WTC11 (cell line): Measurements from ENCODE around the gene FAM209B. TPM values are rescaled to one million over a fixed set of nuclear protein-coding genes. Genes with fewer than 3 reads are reported as not detected.

Source experiments
- ATAC-seq: fragments of 200-7000 bp; cut with Tn5 transposase; 2 replicates; pipeline ENCODE4 v1.10.0; 2021; ENCODE audit warnings: mild to moderate bottlenecking, moderate library complexity
- CTCF ChIA-PET: fragments of 300-600 bp; sonication (Branson Sonifier 250); formaldehyde crosslinking; loops from one replicate; lab custom pipeline; 2021; ENCODE audit warnings: antibody characterized with exemption; lab: Charles Lee
- POLR2A ChIA-PET: fragments of 350-600 bp; sonication (Branson Sonifier 250); formaldehyde crosslinking; loops from one replicate; lab custom pipeline; 2021; ENCODE audit warnings: antibody characterized with exemption; lab: Charles Lee
- DNase-seq: peaks from one replicate; pipeline ENCODE4 v3.0.0; 2021; ENCODE audit warnings: low spot score
- H3K27ac Mint-ChIP-seq: 2 replicates; pipeline ENCODE4 v1.8.0; 2021; ENCODE audit warnings: mixed read lengths
- H3K27me3 Mint-ChIP-seq: 2 replicates; pipeline ENCODE4 v1.8.0; 2021; ENCODE audit warnings: low read depth, mild to moderate bottlenecking, moderate library complexity, mixed read lengths
- H3K36me3 Mint-ChIP-seq: 2 replicates; pipeline ENCODE4 v1.8.0; 2021; ENCODE audit warnings: mixed read lengths
- H3K4me1 Mint-ChIP-seq: 2 replicates; pipeline ENCODE4 v1.8.0; 2022; ENCODE audit warnings: mixed read lengths
- H3K4me3 Mint-ChIP-seq: 2 replicates; pipeline ENCODE4 v1.8.0; 2021; ENCODE audit warnings: mild to moderate bottlenecking, moderate library complexity, mixed read lengths
- H3K9me3 Mint-ChIP-seq: 2 replicates; pipeline ENCODE4 v1.8.0; 2021; ENCODE audit warnings: mixed read lengths
- CBFB ChIP-seq: sonication (generic); formaldehyde crosslinking; IDR thresholded peaks from 2 replicates; pipeline ENCODE4 v1.8.1; 2022; ENCODE audit warnings: mild to moderate bottlenecking, low read depth, missing genetic modification reagents
- NR1H2 ChIP-seq: sonication (generic); formaldehyde crosslinking; IDR thresholded peaks from 2 replicates; pipeline ENCODE4 v1.9.0; 2021; ENCODE audit warnings: mild to moderate bottlenecking, moderate library complexity, missing genetic modification reagents
- SMAD3 ChIP-seq: sonication (generic); formaldehyde crosslinking; IDR thresholded peaks from 2 replicates; pipeline ENCODE4 v1.8.0; 2022; ENCODE audit warnings: missing genetic modification reagents, mild to moderate bottlenecking, borderline replicate concordance
- SMAD4 ChIP-seq: sonication (generic); formaldehyde crosslinking; IDR thresholded peaks from 2 replicates; pipeline ENCODE4 v1.8.0; 2022; ENCODE audit warnings: mild to moderate bottlenecking, missing genetic modification reagents
- SOX15 ChIP-seq: fragments of 250-450 bp; sonication (Bioruptor Pico); IDR thresholded peaks from 2 replicates; pipeline ENCODE4 v1.9.0; 2021; ENCODE audit warnings: mild to moderate bottlenecking
- TEAD1 ChIP-seq: sonication (generic); formaldehyde crosslinking; IDR thresholded peaks from 2 replicates; pipeline ENCODE4 v1.8.0; 2022; ENCODE audit warnings: mild to moderate bottlenecking, missing genetic modification reagents
- TEAD4 ChIP-seq: sonication (generic); formaldehyde crosslinking; IDR thresholded peaks from 2 replicates; pipeline ENCODE4 v1.8.0; 2022; ENCODE audit warnings: mild to moderate bottlenecking, missing genetic modification reagents
- TP53 ChIP-seq: sonication (generic); formaldehyde crosslinking; IDR thresholded peaks from 2 replicates; pipeline ENCODE4 v1.8.1; 2023; ENCODE audit warnings: mild to moderate bottlenecking, missing genetic modification reagents
- ZNF317 ChIP-seq: sonication (generic); formaldehyde crosslinking; IDR thresholded peaks from 2 replicates; pipeline ENCODE4 v1.8.1; 2023; ENCODE audit warnings: low read depth, mild to moderate bottlenecking, moderate library complexity, missing genetic modification reagents, borderline replicate concordance
- ZNF671 ChIP-seq: fragments of 250-450 bp; sonication (Bioruptor Pico); IDR thresholded peaks from 2 replicates; pipeline ENCODE4 v1.8.0; 2021; ENCODE audit warnings: mild to moderate bottlenecking
- total RNA-seq: library from RNA; stranded (reverse); gene quantifications from 3 replicates; pipeline ENCODE4 v1.2.3, GENCODE V29; 2021
- TF ChIP-seq, protein P1 (sequence below): sonication (generic); formaldehyde crosslinking; IDR thresholded peaks from 2 replicates; pipeline ENCODE4 v1.8.1; 2023; ENCODE audit warnings: mild to moderate bottlenecking, missing genetic modification reagents, borderline replicate concordance
- TF ChIP-seq, protein P2 (sequence below): sonication (generic); formaldehyde crosslinking; IDR thresholded peaks from 2 replicates; pipeline ENCODE4 v1.8.1; 2023; ENCODE audit warnings: mild to moderate bottlenecking, missing genetic modification reagents
- TF ChIP-seq, protein P3 (sequence below): sonication (generic); formaldehyde crosslinking; IDR thresholded peaks from 2 replicates; pipeline ENCODE4 v1.8.1; 2022; ENCODE audit warnings: low read depth, mild to moderate bottlenecking, moderate library complexity, missing genetic modification reagents, borderline replicate concordance
- TF ChIP-seq, protein P4 (sequence below): sonication (generic); formaldehyde crosslinking; IDR thresholded peaks from 2 replicates; pipeline ENCODE4 v1.8.0; 2022; ENCODE audit warnings: mild to moderate bottlenecking, missing genetic modification reagents
- TF ChIP-seq, protein P5 (sequence below): sonication (generic); formaldehyde crosslinking; IDR thresholded peaks from 2 replicates; pipeline ENCODE4 v1.8.0; 2022; ENCODE audit warnings: mild to moderate bottlenecking, missing genetic modification reagents
- TF ChIP-seq, protein P6 (sequence below): fragments of 250-450 bp; sonication (Bioruptor Pico); conservative IDR thresholded peaks from 2 replicates; pipeline ENCODE4 v1.9.0; 2021; ENCODE audit warnings: mild to moderate bottlenecking

FAM209B gene
- total RNA-seq, 1 experiment from 2014 or later: 0.68 TPM

DNA sequence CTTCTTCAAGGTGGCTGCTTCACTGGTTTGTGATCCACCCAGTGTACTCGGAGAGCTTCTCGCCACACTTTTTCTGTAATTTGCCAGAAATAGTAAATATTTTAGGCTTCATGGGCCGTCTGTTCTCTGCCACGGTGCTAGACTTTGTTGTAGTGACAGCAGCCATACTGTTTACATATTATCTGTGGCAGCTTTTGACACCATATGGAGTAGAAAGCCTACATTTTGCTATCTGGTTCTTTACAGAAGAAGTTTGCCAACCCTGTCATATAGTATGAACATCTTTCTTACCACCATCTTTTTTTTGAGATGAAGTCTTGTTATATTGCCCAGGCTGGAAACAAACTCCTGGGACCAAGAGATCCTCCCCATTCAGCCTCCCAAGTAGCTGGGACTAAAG lies 32.5 kb downstream of the FAM209B start:
- no peak overlapping the region for H3K4me3 Mint-ChIP-seq
- H3K27me3 Mint-ChIP-seq: no peaks in the 10 kb centered on the region; the same call in 1 of the 2 replicates
- no peak overlapping the region for H3K27ac Mint-ChIP-seq
- ChIA-PET POLR2A (interaction anchor here (0.6 to 0.7 kb wide), 2 partner anchors 18 to 380 kb away, joined by 3 to 4 read pairs; no protein-coding TSS in a partner anchor), CTCF (interaction anchor here (2.8 kb wide), 1 partner anchor 15 kb away, joined by 12 read pairs; no protein-coding TSS in a partner anchor)
- ATAC-seq (no peak), DNase-seq (no peak)
- peaks cover 3% of the 10 kb centered on the region; the same call in 1 of the 2 replicates for H3K9me3 Mint-ChIP-seq
- TF ChIP-seq, protein P1, sequence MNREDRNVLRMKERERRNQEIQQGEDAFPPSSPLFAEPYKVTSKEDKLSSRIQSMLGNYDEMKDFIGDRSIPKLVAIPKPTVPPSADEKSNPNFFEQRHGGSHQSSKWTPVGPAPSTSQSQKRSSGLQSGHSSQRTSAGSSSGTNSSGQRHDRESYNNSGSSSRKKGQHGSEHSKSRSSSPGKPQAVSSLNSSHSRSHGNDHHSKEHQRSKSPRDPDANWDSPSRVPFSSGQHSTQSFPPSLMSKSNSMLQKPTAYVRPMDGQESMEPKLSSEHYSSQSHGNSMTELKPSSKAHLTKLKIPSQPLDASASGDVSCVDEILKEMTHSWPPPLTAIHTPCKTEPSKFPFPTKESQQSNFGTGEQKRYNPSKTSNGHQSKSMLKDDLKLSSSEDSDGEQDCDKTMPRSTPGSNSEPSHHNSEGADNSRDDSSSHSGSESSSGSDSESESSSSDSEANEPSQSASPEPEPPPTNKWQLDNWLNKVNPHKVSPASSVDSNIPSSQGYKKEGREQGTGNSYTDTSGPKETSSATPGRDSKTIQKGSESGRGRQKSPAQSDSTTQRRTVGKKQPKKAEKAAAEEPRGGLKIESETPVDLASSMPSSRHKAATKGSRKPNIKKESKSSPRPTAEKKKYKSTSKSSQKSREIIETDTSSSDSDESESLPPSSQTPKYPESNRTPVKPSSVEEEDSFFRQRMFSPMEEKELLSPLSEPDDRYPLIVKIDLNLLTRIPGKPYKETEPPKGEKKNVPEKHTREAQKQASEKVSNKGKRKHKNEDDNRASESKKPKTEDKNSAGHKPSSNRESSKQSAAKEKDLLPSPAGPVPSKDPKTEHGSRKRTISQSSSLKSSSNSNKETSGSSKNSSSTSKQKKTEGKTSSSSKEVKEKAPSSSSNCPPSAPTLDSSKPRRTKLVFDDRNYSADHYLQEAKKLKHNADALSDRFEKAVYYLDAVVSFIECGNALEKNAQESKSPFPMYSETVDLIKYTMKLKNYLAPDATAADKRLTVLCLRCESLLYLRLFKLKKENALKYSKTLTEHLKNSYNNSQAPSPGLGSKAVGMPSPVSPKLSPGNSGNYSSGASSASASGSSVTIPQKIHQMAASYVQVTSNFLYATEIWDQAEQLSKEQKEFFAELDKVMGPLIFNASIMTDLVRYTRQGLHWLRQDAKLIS (CRISPR knock-in tag): no peak
- no peak for TF ChIP-seq ZNF317 (CRISPR knock-in tag)
- no peak for TF ChIP-seq TP53 (CRISPR knock-in tag)
- TF ChIP-seq ZNF671 (CRISPR knock-in tag): no peak
- TF ChIP-seq, protein P2, sequence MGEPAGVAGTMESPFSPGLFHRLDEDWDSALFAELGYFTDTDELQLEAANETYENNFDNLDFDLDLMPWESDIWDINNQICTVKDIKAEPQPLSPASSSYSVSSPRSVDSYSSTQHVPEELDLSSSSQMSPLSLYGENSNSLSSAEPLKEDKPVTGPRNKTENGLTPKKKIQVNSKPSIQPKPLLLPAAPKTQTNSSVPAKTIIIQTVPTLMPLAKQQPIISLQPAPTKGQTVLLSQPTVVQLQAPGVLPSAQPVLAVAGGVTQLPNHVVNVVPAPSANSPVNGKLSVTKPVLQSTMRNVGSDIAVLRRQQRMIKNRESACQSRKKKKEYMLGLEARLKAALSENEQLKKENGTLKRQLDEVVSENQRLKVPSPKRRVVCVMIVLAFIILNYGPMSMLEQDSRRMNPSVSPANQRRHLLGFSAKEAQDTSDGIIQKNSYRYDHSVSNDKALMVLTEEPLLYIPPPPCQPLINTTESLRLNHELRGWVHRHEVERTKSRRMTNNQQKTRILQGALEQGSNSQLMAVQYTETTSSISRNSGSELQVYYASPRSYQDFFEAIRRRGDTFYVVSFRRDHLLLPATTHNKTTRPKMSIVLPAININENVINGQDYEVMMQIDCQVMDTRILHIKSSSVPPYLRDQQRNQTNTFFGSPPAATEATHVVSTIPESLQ: no peak
- no peak for TF ChIP-seq TEAD4 (CRISPR knock-in tag)
- TF ChIP-seq, protein P3, sequence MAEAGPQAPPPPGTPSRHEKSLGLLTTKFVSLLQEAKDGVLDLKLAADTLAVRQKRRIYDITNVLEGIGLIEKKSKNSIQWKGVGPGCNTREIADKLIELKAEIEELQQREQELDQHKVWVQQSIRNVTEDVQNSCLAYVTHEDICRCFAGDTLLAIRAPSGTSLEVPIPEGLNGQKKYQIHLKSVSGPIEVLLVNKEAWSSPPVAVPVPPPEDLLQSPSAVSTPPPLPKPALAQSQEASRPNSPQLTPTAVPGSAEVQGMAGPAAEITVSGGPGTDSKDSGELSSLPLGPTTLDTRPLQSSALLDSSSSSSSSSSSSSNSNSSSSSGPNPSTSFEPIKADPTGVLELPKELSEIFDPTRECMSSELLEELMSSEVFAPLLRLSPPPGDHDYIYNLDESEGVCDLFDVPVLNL (CRISPR knock-in tag): no peak
- TF ChIP-seq, protein P4, sequence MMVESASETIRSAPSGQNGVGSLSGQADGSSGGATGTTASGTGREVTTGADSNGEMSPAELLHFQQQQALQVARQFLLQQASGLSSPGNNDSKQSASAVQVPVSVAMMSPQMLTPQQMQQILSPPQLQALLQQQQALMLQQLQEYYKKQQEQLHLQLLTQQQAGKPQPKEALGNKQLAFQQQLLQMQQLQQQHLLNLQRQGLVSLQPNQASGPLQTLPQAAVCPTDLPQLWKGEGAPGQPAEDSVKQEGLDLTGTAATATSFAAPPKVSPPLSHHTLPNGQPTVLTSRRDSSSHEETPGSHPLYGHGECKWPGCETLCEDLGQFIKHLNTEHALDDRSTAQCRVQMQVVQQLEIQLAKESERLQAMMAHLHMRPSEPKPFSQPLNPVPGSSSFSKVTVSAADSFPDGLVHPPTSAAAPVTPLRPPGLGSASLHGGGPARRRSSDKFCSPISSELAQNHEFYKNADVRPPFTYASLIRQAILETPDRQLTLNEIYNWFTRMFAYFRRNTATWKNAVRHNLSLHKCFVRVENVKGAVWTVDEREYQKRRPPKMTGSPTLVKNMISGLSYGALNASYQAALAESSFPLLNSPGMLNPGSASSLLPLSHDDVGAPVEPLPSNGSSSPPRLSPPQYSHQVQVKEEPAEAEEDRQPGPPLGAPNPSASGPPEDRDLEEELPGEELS (CRISPR knock-in tag): no peak
- no peak for TF ChIP-seq CBFB (CRISPR knock-in tag)
- no peak for TF ChIP-seq NR1H2 (CRISPR knock-in tag)
- TF ChIP-seq, protein P5, sequence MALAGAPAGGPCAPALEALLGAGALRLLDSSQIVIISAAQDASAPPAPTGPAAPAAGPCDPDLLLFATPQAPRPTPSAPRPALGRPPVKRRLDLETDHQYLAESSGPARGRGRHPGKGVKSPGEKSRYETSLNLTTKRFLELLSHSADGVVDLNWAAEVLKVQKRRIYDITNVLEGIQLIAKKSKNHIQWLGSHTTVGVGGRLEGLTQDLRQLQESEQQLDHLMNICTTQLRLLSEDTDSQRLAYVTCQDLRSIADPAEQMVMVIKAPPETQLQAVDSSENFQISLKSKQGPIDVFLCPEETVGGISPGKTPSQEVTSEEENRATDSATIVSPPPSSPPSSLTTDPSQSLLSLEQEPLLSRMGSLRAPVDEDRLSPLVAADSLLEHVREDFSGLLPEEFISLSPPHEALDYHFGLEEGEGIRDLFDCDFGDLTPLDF (CRISPR knock-in tag): no peak
- no peak for TF ChIP-seq SMAD4 (CRISPR knock-in tag)
- TF ChIP-seq SOX15 (CRISPR knock-in tag): no peak
- no peak for TF ChIP-seq TEAD1
- TF ChIP-seq SMAD3 (CRISPR knock-in tag): no peak
- TF ChIP-seq, protein P6, sequence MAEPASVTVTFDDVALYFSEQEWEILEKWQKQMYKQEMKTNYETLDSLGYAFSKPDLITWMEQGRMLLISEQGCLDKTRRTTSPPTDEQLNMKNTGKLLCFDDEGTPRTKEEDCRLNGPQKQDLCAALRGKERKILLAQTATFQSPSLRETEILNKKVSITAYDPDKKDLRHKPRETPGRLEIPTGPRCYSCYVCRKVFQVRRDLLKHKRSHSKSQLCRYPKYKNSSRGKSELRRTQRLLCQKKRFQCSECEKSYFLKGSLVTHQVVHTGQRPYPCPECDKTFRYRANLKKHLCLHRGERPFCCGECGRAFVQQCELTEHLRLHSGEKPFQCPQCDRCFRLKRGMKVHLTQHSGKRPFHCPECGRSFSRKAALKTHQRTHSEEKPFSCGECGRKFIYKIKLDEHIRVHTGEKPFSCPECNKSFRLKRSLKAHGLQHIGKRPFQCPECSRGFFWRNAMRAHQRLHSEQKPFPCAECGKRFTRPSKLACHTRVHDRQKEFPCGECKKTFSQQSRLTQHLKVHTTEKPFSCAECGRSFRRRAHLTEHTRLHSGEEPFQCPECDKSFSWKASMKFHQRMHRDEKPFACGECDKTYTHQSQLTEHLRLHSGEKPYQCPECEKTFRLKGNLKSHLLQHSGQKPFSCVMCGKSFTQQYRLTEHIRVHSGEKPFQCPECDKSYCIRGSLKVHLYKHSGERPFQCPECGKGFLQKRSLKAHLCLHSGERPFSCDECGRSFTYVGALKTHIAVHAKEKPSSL (CRISPR knock-in tag): no peak
- H3K36me3 Mint-ChIP-seq: peaks cover 2% of the 10 kb centered on the region; the same call in 1 of the 2 replicates
- peaks cover 8% of the 10 kb centered on the region for H3K4me1 Mint-ChIP-seq
